Lower leg skin (tissue), 3 donors: ENCODE measurements around the gene CHIC2.

ENCODE experiments used
- CTCF ChIP-seq, 3 donors: fragments of 450-650 bp; IDR thresholded peaks; one replicate each; pipeline ENCODE4 v1.5.1; 2016; ENCODE audit warnings: antibody characterized with exemption in 3 of 3, mild to moderate bottlenecking in 3 of 3, moderate library complexity in 2 of 3
- POLR2A ChIP-seq, 2 donors: fragments of 450-650 bp; IDR thresholded peaks; one replicate each; pipeline ENCODE4 v1.6.1; 2016 to 2017; ENCODE audit warnings: antibody characterized with exemption in 2 of 2, mild to moderate bottlenecking in 1 of 2, moderate library complexity in 1 of 2

GRCh38 chr4:53961351-53961750 is 103.1 kb downstream of the CHIC2 start:
- TF ChIP-seq CTCF (IDR thresholded peaks at IDR 0.05) (no peak), POLR2A (IDR thresholded peaks at IDR 0.05) (no peak)
